CD4-positive, alpha-beta T cell treated with Interleukin-15 for 4 hours (primary cell): Measurements from ENCODE around the gene PMEL.
"Not testable (repeated sequence)": the region's sequence is repeated elsewhere in the genome, so short reads cannot be mapped to it uniquely, and the experiment has no call there.

Source experiments
- DNase-seq: peaks from one replicate; pipeline ENCODE4 v3.0.0-alpha.2; 2020; ENCODE audit warnings: low spot score

The PMEL gene

DNA sequence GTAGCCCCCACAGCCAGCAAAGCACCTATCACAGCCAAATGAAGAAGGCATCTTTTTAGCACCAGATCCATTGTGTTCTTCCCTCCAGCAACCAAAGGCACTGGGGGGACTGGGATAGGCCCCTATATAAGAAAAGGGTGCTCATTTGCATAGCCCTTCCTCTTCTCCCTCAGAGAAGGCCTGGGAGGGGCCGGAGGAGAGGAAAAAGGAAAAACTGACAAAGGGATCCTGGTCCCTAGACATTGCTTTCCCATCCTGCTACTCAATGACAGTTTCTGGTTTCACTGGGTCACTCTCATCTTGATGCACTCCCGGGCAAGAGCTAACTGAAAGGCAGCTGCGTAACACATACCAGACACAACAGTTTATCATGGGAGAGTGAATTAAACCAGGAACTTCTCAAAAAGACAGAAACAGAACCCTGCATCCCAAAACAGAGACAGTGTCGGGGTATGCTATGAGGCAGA is at the start of gene PMEL:
PMEL (minus strand) TSS at position 102 of the 467 bp plus-strand sequence; CDS start at position 71, 31 bp downstream.
- no peak for DNase-seq

DNA sequence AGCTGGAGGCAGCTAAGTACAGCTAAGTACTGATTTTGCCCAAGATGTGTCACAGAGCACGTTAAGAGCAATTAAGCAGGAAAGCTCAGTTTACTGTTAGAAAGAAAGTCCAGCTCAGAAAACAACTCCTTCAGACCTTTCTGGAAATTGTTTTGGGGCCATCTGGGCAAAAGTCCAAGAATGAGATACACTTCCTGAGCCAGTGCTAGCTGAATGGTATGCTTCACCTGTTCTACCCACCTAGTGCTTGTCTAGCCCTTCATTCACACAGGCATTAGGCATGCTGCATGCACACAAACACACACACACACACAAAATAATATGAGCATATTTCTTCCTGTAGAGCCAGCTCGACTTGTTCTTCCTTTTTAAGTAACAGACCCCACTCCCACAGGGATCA is 48.4 kb upstream of the PMEL start:
- no peak for DNase-seq

DNA sequence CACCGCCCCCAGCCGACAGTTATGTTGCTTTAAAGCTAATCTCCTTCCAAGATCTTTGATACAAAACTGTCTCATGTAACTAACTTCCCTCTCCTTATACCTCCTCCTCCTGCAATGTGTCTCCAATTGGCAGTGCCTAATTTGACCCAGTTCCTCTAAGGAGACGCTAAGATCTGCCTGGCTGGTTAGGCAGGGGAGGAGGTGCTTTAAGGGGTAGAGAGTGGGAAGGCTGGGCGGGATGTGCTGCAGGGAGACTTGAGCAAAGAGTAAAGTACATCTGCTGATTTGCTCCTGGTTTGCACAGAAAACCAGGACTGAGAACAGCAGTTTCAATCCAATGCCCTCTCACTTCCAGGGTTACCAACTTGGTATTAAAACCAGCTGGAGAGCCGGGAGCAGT is 47.6 kb upstream of the PMEL start:
- no peak for DNase-seq

DNA sequence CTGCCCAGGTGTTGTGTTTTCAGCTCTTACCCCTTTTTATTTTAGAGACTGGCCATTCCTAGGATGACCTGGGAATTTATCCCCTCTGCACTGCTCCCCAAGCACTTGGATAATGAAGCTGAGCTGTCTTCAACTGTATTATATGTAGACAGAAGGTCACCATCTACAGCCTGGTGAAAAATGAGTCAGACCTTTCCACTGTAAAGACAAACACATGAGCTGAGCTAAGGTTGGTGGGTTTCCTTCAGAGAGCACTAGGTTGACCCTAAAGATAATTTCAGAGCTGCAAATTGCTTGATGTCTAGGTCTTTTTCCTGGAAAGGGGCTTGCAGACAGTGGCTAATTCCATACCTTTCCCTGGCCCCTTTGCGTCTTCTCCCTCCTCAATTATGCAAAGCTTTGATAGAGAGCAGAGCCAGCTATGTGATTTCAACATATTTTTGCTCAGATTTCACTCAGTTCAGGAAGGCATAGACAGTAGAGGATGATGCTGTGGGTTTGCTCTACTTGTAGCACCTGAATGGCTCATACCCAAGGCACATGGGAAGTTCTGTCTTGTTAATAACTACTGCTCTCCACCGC is 45.8 kb upstream of the PMEL start:
- DNase-seq: no peak

DNA sequence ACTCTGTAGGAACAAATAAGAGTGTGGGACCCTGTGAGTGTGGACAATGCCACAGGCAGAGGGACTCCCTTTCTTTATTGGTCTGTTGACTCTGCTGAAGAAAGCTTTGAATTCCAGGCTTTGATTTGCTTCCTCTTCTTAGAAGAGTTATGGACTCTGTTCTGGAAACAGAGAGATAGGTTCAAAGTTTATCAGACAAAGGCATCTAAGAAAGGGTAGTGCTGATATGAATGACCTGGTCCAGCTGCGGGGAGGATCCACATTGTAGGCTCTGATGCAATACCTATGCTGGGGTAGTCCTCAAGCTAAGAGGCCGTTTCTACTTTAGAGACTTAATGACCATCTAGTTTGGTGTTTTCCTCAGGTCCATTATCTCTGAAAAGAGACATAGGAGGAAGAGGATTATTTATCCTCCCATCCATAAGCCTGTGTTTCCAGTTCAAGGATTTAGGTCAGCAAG is 44.3 kb upstream of the PMEL start:
- DNase-seq: no peak

DNA sequence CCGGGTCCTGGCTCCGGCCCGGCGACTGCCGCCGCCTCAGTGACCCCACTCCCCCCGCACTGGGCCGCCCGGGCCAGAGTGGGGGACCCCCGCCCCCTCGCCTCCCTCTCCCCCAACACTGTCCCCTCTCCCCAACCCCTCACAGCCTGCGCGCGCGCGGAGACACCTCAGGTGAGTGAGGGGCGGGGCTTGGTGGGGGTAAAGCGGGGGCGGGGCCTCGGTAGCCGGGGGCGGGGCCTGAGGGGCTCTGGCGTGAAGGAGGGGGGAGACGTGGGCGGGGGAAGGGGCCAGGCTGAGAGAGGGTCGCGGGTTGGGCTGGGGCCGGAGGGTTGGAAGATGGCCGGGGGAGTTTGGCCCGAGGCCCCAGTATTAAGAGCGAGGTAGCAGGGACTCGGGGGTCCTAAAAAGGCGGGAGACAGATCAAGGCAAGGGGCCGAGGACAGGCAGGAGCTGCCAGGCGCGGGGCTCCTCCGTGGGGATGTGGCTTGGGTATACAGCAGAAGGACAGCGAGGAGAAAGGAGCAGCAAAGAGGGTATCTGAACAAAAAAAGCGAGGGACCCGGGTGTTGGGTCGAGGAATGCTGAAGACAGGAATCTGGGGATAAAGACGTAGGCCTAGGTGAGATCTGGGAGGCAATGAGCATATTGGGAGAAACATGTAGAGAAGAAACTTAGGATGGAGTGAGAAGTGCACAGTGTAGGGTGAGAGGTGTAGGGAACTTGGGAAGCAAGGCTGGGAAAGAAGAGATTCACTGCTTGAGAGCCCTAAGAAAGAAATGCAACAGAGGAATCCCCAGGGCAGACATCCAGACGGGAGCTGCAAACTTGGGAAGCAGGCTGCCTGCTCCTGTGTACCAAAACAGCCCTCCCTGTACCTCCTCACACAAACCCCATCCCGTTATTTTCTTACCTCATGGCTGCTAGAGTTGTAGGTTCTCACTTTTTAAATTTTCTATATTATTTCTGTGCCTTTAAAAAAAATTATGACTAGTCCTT is 42.0 kb upstream of the PMEL start:
- DNase-seq: peak; percentile 55

DNA sequence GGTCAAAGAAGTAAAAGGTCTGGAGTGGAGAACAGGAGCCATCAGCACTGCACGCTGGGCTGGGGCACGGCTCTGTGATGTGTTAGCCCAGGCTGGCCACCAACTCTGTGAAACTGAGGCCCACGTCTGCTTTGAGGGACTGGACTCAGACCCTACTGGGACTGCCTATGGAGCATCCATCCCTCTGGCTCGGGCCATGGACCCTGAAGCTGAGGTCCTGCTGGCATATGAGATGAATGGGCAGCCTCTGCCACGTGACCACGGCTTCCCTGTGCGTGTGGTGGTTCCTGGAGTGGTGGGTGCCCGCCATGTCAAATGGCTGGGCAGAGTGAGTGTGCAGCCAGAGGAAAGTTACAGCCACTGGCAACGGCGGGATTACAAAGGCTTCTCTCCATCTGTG is 38.4 kb upstream of the PMEL start:
- no peak for DNase-seq

DNA sequence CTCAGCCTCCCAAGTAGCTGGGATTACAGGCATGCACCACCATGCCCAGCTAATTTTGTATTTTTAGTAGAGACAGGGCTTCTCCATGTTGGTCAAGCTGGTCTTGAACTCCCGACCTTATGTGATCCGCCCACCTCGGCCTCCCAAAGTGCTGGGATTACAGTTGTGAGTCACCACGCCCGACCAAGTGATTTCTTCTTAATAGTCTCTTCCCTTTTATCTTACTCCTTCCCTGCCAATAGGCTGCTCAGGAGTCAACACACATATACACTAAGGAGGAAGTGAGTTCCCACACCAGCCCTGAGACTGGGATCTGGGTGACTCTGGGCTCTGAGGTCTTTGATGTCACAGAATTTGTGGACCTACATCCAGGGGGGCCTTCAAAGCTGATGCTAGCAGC is 37.5 kb upstream of the PMEL start:
- DNase-seq: not testable (repeated sequence)

DNA sequence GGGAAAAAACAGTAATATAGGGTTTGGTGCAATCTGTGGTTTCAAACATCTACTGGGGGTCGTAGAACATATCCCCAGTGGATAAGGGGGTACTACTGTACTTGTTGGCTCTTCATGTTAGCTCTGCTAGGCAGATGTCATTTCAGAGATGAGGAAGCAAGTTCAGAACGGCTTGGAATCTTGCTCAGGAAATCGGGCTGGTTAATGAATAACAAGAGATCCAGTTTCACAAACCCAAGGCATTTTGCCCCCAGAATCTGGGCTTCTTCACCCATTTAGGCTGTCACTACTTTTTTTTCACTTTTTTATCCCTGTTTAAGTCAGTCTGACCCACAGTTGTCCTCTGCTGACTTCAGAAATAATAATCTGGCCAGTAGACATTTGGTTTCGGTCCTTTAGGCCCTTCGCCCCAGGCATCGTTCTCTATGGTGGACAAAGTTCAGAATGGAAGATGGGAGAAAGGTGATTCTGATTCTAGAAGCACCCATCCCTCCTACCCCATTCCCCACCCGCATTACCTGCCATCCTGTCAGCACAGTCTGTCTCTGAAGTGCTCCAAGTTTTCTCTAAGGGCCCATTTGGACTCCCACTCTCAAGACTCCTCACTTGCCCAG is 35.8 kb upstream of the PMEL start:
- no peak for DNase-seq

DNA sequence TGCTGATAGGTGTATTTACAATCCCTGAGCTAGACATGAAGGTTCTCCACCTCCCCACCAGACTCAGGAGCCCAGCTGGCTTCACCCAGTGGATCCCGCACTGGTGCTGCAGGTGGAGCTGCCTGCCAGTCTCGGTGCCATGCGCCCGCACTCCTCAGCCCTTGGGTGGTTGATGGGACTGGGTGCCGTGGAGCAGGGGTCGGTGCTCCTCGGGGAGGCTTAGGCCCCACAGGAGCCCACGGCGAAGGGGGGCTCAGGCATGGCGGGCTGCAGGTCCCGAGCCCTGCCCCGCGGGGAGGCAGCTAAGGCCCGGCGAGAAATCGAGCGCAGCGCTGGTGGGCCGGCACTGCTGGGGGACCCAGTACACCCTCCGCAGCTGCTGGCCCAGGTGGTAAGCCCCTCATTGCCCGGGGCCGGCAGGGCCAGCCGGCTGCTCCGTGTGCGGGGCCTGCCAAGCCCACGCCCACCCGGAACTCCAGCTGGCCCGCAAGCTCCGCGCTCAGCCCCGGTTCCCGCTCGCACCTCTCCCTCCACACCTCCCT is 34.2 kb upstream of the PMEL start:
- DNase-seq: not testable (repeated sequence)

DNA sequence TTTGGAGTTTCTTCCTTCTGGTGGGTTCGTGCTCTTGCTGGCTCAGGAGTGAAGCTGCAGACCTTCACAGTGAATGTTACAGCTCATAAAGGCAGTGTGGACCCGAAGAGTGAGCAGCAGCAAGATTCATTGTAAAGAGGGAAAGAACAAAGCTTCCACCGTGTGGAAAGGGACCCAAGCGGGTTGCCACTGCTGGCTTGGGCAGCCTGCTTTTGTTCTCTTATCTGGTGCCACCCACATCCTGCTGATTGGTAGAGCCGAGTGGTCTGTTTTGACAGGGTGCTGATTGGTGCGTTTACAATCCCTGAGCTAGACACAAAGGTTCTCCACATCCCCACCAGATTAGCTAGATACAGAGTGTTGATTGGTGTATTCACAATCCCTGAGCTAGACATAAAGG is 33.7 kb upstream of the PMEL start:
- DNase-seq: not testable (repeated sequence)

DNA sequence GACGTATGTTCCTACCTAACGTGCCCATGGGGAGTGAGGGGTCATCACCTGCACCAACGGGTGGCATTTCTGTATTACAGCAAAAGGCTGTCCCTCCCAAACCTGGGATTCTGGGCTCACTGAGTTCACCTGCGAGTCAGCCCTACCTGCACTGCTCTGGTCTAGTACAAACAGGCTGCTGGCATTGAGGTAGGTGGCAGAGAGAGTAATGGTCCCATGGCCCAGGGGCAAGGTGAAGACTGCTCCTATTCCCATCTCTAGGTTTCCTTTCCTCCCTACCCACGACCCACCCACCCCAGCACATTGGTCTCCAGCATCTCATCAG is 31.7 kb upstream of the PMEL start:
- DNase-seq: no peak

DNA sequence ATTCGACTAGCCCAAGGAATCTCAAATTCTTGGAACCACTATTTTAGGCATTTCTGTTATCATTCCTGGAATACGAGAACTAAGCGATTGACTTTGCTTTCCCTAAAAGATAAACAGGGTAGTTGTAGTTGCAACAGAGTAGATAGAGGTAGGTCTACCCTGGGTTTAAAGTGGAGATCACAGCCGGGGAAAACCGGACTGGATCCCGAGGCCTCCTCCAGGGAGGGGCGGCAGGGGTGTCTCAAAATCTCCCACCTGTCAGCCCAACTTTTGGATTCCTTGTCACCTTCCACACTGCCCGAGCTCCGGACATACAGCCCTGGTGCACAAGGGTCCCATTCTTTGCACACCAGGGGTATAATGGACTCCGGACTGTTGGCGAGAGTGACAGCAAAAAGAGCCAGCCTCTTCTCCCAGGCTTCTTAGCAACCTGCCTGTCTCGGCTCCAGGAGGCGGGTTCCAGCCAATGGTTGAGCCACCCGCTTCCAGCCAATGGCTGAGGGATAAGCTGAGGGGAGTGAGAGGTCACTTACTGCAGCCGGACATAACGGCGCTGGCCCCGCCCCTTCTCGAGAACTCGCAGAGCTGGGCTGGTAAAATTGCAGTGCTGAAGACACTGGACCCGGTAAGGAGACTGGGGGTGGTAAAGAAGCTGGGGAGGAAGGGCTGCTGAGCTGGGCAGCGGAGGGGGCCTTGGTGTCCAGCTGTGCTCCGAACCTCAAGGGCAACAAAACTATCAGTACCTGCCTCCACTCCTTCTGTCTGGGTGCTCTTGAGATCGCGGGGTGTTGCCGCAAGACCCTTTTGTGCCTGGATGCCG is 31.1 kb upstream of the PMEL start, which contains the start of gene SUOX:
SUOX (plus strand) TSS at position 562 of the 820 bp plus-strand sequence. CDS start 4,946 bp downstream, outside the sequence.
- DNase-seq: peak; percentile 26

DNA sequence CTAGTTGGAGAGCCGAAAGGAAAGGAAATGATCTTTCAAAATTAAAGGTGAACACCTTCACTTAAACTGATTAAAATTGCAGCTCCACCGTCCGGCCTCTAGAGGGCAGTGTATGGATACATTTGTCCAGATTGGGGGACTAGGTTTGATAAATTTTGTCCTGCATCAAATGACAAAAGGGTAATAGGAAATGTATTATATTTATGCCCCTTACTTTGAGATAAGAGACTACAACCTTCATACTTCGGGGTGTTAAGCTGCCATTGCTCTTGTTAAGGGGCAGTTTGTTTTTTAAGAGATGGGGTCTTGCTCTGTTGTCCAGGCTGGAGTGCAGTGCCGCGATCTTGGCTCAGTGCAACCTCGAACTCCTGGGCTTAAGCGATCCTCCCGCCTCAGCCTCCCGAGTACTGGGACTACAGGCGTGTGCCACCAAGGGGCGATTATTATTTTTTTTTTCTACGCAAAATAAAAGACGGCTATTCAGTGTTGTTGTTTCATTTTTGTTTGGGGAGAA is 30.4 kb upstream of the PMEL start:
- peak; percentile 82 for DNase-seq

DNA sequence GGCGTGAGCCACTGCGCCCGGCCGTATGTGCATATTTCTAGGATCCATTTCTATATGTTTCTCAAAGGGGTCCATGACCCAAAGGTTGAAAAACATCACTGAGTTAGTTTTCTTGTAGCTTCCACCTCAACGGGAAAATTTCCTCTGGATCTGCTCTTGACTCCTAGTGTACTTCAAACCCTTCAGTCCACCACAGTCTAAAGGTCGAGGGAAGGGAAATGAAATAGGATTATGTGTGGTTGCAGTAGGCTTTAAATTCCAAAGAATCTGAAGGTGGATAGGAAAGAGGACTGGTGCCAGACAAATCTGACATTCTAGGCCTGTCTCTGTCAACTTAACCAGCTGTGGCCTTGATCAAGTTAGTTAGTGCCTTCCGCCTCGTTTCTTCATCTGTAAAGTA is 29.5 kb upstream of the PMEL start:
- no peak for DNase-seq

DNA sequence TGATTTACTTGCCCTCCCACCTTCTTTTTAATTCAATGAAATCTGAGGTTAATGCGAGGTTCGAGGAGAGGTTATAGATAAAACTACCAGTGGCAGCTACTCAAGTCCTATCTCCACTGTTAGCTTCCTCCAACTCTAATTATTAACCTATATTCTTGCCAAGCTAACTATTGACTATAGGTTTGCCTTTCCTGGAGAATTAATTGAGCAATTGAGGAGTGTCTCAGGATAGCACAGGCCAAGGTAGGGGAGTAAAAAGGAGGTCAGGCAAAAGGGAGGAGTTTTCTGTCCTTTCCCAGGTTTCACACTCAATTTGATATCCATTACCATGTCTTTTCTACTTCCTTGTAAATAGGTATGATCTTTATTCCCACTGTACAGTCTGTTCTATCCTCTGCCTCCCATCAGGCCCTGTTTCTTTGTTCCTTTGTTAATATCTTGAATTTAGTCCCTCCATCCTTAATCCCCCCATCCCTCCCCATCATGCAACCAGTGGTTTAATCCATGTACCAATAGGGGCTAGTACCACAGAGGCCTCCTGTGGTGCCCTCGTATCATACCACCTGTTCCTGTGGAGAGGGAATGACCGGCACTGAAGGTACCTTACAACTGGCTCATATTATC is 27.5 kb upstream of the PMEL start:
- no peak for DNase-seq

DNA sequence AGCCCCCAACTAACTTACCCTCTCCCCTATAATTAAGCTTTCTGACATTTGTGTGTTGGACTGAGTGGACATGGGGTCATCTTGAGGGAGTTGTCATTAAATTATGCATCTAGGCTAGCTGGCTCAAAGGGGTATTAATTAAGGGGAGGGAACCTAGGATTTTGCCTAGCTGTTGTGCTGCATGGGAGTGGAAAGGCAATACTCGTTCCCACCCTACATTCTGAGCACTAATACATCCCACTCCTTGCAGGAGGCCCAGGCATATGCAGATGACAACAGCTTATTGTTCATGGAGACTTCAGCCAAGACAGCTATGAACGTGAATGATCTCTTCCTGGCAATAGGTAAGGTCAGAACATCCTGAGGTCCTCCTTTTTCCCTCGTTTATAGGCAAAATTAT is 25.3 kb upstream of the PMEL start:
- no peak for DNase-seq

DNA sequence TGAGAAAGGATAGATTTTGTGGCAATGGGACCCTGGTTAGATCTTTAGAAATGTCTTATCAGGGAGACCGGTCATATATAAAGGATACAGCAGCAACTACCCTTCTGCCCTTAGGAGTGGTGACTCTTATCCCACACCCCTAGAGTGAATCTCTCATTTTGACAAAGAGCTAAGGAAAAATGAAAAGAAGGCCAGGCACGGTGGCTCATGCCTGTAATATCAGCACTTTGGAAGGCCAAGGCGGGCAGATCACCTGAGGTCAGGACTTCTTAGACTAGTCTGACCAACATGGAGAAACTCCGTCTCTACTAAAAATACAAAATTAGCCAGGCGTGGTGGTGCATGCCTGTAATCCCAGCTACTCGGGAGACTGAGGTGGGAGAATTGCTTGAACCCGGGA is 20.1 kb upstream of the PMEL start:
- not testable (repeated sequence) for DNase-seq

DNA sequence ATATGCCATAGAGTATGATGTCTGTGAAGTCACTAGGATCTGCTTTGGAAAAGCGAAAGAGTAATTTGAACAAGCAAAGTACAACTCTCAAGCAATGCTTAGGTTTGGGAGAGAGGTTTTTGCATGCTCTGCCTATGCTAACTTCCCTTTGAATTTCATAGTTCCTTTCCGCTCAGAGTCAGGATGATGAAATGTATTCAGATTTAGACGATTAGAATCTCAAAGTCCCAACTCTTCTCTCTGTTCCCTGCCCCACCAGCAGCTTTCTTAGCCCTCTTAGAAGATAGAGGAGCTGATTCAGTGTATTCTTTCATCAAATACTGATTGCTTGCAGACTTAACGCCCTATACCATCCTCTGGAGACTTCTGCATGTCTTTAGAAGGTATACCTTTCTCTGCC is 19.5 kb upstream of the PMEL start:
- no peak for DNase-seq

DNA sequence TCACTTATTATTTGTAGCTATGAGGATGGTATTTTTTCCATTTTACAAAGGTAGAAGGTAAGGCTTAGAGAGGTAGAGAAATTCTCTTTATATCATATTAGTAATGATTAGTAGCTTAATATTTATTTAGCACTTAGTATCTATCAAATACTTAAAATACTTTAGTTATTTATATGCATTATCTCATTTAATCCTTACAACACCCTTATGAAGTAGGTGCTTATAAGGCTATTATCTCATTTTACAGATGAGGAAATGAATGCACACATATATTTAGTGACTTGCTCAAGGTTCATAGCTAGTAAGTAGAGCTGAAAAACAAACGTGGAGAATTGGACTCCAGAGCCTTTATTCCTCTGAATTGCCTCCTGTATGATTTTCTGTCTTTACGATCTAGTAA is 19.0 kb upstream of the PMEL start:
- no peak for DNase-seq
